Loucy (cell line): ENCODE data around the gene LMTK3.

ENCODE experiments used
- H2AFZ ChIP-seq: fragments of 200-600 bp; sonication (generic); 2 replicates; pipeline ENCODE4 v1.6.0; 2016; ENCODE audit warnings: antibody characterized with exemption, mild to moderate bottlenecking, low read length, moderate library complexity
- H3F3A ChIP-seq: fragments of 200-600 bp; 2 replicates; pipeline ENCODE4 v1.6.0; 2016; ENCODE audit warnings: antibody characterized with exemption, low read depth, mild to moderate bottlenecking
- H3K27me3 ChIP-seq: fragments of 200-600 bp; sonication (generic); 2 replicates; pipeline ENCODE4 v1.6.1; 2014; ENCODE audit warnings: low read length, mild to moderate bottlenecking; ENCODE audit not compliant: insufficient read depth, poor library complexity, severe bottlenecking
- H3K36me3 ChIP-seq: fragments of 200-600 bp; sonication (generic); 2 replicates; pipeline ENCODE4 v1.6.1; 2016; ENCODE audit warnings: low read length; ENCODE audit not compliant: insufficient read depth
- H3K4me1 ChIP-seq: fragments of 200-600 bp; sonication (generic); 2 replicates; pipeline ENCODE4 v1.5.1; 2014; ENCODE audit warnings: low read length, mild to moderate bottlenecking; ENCODE audit not compliant: insufficient read depth, poor library complexity, severe bottlenecking
- H3K4me2 ChIP-seq: fragments of 200-600 bp; sonication (generic); 2 replicates; pipeline ENCODE4 v1.6.0; 2014; ENCODE audit warnings: antibody characterized with exemption, low read length, low read depth, mild to moderate bottlenecking; ENCODE audit not compliant: poor library complexity, severe bottlenecking
- H3K4me3 ChIP-seq: fragments of 200-600 bp; sonication (generic); 2 replicates; pipeline ENCODE4 v1.5.1; 2014; ENCODE audit warnings: low read length, mild to moderate bottlenecking, mixed read lengths; ENCODE audit not compliant: poor library complexity, severe bottlenecking
- H3K79me2 ChIP-seq: fragments of 200-600 bp; sonication (generic); 2 replicates; pipeline ENCODE4 v1.6.1; 2014; ENCODE audit warnings: low read length; ENCODE audit not compliant: insufficient read depth
- H3K9ac ChIP-seq: fragments of 200-600 bp; sonication (generic); 2 replicates; pipeline ENCODE4 v1.6.0; 2014; ENCODE audit warnings: mild to moderate bottlenecking, low read depth, low read length, moderate library complexity; ENCODE audit not compliant: poor library complexity, severe bottlenecking
- H3K9me2 ChIP-seq: fragments of 200-600 bp; sonication (generic); replicated peaks from 2 replicates; pipeline ENCODE4 v1.6.1; 2016; ENCODE audit warnings: low read depth, low read length, mixed read lengths
- H3K9me3 ChIP-seq: fragments of 200-600 bp; sonication (generic); 2 replicates; pipeline ENCODE4 v1.6.1; 2014; ENCODE audit warnings: mild to moderate bottlenecking, antibody characterized with exemption, low read length, low read depth; ENCODE audit not compliant: insufficient read depth
- H4K20me1 ChIP-seq: fragments of 200-600 bp; sonication (generic); 2 replicates; pipeline ENCODE4 v1.6.0; 2014; ENCODE audit warnings: antibody characterized with exemption, low read length, mild to moderate bottlenecking; ENCODE audit not compliant: insufficient read depth, poor library complexity, severe bottlenecking
- EZH2phosphoT487 ChIP-seq: fragments of 200-600 bp; IDR thresholded peaks from 2 replicates; pipeline ENCODE4 v1.6.1; 2018; ENCODE audit warnings: antibody characterized with exemption, mild to moderate bottlenecking, moderate library complexity, borderline replicate concordance
- TF ChIP-seq, protein P1 (sequence below): fragments of 200-600 bp; sonication (generic); conservative IDR thresholded peaks from 2 replicates; pipeline ENCODE4 v1.5.1; 2014; ENCODE audit warnings: mild to moderate bottlenecking, antibody characterized with exemption, low read length

Gene LMTK3

DNA sequence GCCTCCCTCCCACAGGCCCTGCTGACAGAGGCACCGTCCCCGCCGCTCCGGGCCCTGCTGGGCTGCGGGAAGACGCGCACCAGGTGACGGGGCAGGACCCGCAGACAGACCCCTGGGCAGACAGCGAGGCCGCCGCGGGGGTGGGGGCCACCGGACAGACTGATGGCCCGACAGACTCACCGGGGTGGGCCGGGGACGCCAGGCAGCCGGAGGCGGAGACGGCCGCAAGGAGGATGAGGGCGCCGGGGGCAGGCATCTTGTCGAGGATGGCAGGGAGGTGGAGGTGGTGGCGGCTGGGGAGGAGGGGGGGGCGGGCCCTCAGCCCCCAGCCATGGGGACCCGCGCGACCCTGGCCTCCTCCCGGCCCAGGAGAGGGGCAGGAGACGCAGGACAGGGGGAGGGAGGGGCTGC lies 309 bp downstream of the LMTK3 start:
- Histone ChIP-seq H3K9me2 (no peaks in the 10 kb centered on the region), H3K9ac (no peak overlapping the region), H3K9me3 (no peaks in the 10 kb centered on the region), H3K4me3 (peak overlapping the region; percentile 60), H3F3A (no peaks in the 10 kb centered on the region), H4K20me1 (no peaks in the 10 kb centered on the region), H3K4me2 (peak overlapping the region; percentile 60), H2AFZ (no peak overlapping the region), H3K36me3 (no peaks in the 10 kb centered on the region), H3K79me2 (no peaks in the 10 kb centered on the region), H3K4me1 (no peaks in the 10 kb centered on the region), H3K27me3 (no peaks in the 10 kb centered on the region)
- no peak for TF ChIP-seq EZH2phosphoT487
- TF ChIP-seq, protein P1, sequence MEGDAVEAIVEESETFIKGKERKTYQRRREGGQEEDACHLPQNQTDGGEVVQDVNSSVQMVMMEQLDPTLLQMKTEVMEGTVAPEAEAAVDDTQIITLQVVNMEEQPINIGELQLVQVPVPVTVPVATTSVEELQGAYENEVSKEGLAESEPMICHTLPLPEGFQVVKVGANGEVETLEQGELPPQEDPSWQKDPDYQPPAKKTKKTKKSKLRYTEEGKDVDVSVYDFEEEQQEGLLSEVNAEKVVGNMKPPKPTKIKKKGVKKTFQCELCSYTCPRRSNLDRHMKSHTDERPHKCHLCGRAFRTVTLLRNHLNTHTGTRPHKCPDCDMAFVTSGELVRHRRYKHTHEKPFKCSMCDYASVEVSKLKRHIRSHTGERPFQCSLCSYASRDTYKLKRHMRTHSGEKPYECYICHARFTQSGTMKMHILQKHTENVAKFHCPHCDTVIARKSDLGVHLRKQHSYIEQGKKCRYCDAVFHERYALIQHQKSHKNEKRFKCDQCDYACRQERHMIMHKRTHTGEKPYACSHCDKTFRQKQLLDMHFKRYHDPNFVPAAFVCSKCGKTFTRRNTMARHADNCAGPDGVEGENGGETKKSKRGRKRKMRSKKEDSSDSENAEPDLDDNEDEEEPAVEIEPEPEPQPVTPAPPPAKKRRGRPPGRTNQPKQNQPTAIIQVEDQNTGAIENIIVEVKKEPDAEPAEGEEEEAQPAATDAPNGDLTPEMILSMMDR: no peak

DNA sequence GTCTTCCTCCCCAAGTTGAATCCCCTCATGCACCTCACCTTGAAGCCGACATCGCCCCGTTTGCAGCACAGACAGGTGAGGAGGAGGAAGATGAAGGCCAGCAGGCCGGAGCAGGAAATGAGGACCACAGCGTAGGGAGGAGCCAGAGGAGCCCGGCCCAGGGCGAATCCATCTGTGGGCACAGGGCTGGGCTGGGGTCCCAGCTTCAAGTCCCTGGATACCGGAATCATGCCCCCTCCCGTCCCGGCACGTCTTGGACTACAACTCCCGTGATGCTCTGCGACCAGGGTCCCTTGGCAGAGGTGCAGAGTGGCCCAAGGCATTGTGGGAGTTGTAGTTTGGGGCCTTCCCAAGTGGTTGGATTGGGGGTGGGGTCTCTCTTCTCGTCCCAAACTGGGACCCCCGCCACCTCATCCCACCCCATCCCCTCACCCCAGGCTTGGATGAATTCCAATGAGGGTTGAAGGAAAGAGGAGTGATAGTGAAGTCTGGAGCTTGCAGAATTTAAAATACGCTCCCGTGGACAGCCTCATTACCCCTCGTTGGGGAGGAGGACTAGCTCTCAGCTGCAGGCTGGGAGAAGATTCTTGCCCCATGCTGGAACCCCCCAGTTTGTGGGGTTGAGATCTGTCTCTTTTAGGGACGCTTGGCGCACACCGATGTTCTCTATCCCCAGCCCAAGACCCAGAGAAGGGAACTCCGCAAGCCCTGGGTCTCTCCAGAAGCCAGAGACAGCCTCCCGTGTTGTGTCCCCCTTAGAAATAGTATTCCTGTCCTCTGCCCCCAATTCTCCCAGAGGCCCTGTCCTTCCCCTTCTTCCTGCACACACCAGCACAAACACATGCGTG lies 990 bp downstream of the LMTK3 start:
- peak overlapping the region; percentile 60; the same call in 1 of the 2 replicates for H2AFZ ChIP-seq
- no peaks in the 10 kb centered on the region for H3K9me3 ChIP-seq
- H3K4me3 ChIP-seq: peak overlapping the region; percentile 60
- H3F3A ChIP-seq: no peaks in the 10 kb centered on the region
- TF ChIP-seq, protein P1: no peak
- no peak for TF ChIP-seq EZH2phosphoT487
- no peaks in the 10 kb centered on the region for H3K4me1 ChIP-seq
- no peaks in the 10 kb centered on the region for H3K27me3 ChIP-seq
- no peaks in the 10 kb centered on the region for H4K20me1 ChIP-seq
- H3K9me2 ChIP-seq: no peaks in the 10 kb centered on the region
- H3K79me2 ChIP-seq: no peaks in the 10 kb centered on the region
- peak overlapping the region; percentile 60 for H3K4me2 ChIP-seq
- H3K9ac ChIP-seq: no peak overlapping the region
- H3K36me3 ChIP-seq: no peaks in the 10 kb centered on the region

DNA sequence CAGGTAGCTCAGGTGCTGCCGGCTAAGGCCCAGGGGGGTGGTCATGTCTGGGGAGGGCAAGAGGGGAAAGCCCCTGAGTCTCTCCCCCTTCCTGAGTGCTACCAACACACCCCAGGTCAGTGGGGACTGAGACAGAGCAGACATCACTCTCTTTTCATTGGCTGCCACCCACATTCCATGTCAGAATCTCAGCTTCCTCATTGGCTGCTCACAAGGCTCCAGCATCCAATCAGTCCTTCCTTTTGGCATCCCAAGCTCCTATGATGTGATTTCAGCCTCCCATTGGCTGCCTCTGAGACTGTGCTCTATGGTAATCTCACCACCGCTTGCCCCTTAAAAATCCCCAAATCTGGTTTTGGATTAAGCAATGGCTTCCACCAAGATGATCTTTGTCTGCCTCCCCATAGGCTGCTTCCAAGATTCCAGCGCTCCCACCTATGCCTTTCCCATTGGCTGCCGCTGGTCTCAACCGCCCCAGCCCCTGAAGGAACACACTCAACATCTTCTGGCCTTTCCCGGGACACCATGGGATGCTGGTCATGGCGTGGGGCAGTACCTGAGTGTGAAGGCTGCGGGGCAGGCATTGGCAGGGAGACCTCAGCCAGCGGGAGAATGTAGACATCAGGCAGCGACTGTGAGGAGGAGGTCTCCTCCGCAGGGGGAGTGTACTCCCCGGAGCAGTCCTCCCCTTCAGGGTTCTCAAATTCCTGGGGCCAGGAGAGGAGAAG lies 2.0 kb downstream of the LMTK3 start:
- no peaks in the 10 kb centered on the region for H3K4me1 ChIP-seq
- H3K9me2 ChIP-seq: no peaks in the 10 kb centered on the region
- H4K20me1 ChIP-seq: no peaks in the 10 kb centered on the region
- H3K4me3 ChIP-seq: no peak overlapping the region
- TF ChIP-seq, protein P1: no peak
- TF ChIP-seq EZH2phosphoT487: no peak
- no peak overlapping the region for H3K9ac ChIP-seq
- no peaks in the 10 kb centered on the region for H3K79me2 ChIP-seq
- no peaks in the 10 kb centered on the region for H3K9me3 ChIP-seq
- no peaks in the 10 kb centered on the region for H3F3A ChIP-seq
- H3K4me2 ChIP-seq: no peak overlapping the region
- H2AFZ ChIP-seq: no peak overlapping the region
- no peaks in the 10 kb centered on the region for H3K27me3 ChIP-seq
- no peaks in the 10 kb centered on the region for H3K36me3 ChIP-seq
